ENCODE measurements around the gene EDIL3.

Gene EDIL3

GRCh38 chr5:83899326-83899970 lies 485.2 kb downstream of the EDIL3 start:
- DNase-seq (ENCODE audit: low read depth) = no peak

- no peak for DNase-seq (ENCODE audit: low read depth)
These were observed 488.8 kb downstream of the EDIL3 start for GRCh38 chr5:83895860-83896259.

GRCh38 chr5:83891261-83891660 lies 493.4 kb downstream of the EDIL3 start:
- DNase-seq (ENCODE audit: low read depth) = no peak
